SK-N-SH treated with all-trans-retinoic acid at 6 μM for 48 hours (cell line): Measurements from ENCODE around the gene COMMD8.

Experiments
- ATAC-seq: fragments of 200-7000 bp; cut with Tn5 transposase; 3 replicates; pipeline ENCODE4 v1.9.1; 2020; ENCODE audit warnings: mild to moderate bottlenecking, moderate library complexity
- ARNTL ChIP-seq: fragments of 450-650 bp; formaldehyde crosslinking; IDR thresholded peaks from 2 replicates; pipeline ENCODE4 v1.5.0; 2020; ENCODE audit warnings: low read depth, mild to moderate bottlenecking, moderate library complexity, borderline replicate concordance
- CREB5 ChIP-seq: fragments of 250-450 bp; sonication (Bioruptor Pico); IDR thresholded peaks from 2 replicates; pipeline ENCODE4 v1.5.1; 2020; ENCODE audit warnings: low read depth, mild to moderate bottlenecking, moderate library complexity
- CSDC2 ChIP-seq: fragments of 250-450 bp; sonication (Bioruptor Pico); IDR thresholded peaks from 2 replicates; pipeline ENCODE4 v1.5.0; 2020; ENCODE audit warnings: mild to moderate bottlenecking, moderate library complexity
- CSRNP3 ChIP-seq: fragments of 250-450 bp; sonication (Bioruptor Pico); IDR thresholded peaks from 2 replicates; pipeline ENCODE4 v1.5.1; 2021; ENCODE audit warnings: mild to moderate bottlenecking, moderate library complexity
- ESRRG ChIP-seq: fragments of 250-450 bp; sonication (Bioruptor Pico); IDR thresholded peaks from 2 replicates; pipeline ENCODE4 v1.6.1; 2021; ENCODE audit warnings: mild to moderate bottlenecking
- GLIS3 ChIP-seq: fragments of 250-450 bp; sonication (Bioruptor Pico); IDR thresholded peaks from 2 replicates; pipeline ENCODE4 v1.5.0; 2020; ENCODE audit warnings: mild to moderate bottlenecking, moderate library complexity
- ISL1 ChIP-seq: fragments of 250-450 bp; sonication (Bioruptor Pico); IDR thresholded peaks from 2 replicates; pipeline ENCODE4 v2.1.2; 2022; ENCODE audit warnings: mild to moderate bottlenecking, moderate library complexity
- OSR1 ChIP-seq: fragments of 250-450 bp; sonication (Bioruptor Pico); IDR thresholded peaks from 2 replicates; pipeline ENCODE4 v1.8.0; 2022; ENCODE audit warnings: moderate library complexity, mild to moderate bottlenecking, inconsistent platforms
- PATZ1 ChIP-seq: fragments of 250-450 bp; sonication (Bioruptor Pico); IDR thresholded peaks from 2 replicates; pipeline ENCODE4 v1.8.0; 2020; ENCODE audit warnings: mild to moderate bottlenecking, moderate library complexity, borderline replicate concordance
- POU6F1 ChIP-seq: fragments of 250-450 bp; sonication (Bioruptor Pico); IDR thresholded peaks from 2 replicates; pipeline ENCODE4 v1.8.0; 2021; ENCODE audit warnings: low read depth, mild to moderate bottlenecking, moderate library complexity, borderline replicate concordance
- RARB ChIP-seq: fragments of 250-450 bp; sonication (Bioruptor Pico); IDR thresholded peaks from 2 replicates; pipeline ENCODE4 v1.8.0; 2021; ENCODE audit warnings: mild to moderate bottlenecking, moderate library complexity
- TSHZ2 ChIP-seq: fragments of 250-450 bp; sonication (Bioruptor Pico); IDR thresholded peaks from 2 replicates; pipeline ENCODE4 v1.5.0; 2020; ENCODE audit warnings: mild to moderate bottlenecking, moderate library complexity
- ZFP30 ChIP-seq: fragments of 450-650 bp; formaldehyde crosslinking; IDR thresholded peaks from 2 replicates; pipeline ENCODE4 v1.5.0; 2022; ENCODE audit warnings: mild to moderate bottlenecking, moderate library complexity
- ZNF565 ChIP-seq: fragments of 450-650 bp; formaldehyde crosslinking; conservative IDR thresholded peaks from 2 replicates; pipeline ENCODE4 v1.5.0; 2020; ENCODE audit warnings: low read depth, mild to moderate bottlenecking, moderate library complexity
- ZNF70 ChIP-seq: fragments of 450-650 bp; formaldehyde crosslinking; IDR thresholded peaks from 2 replicates; pipeline ENCODE4 v1.5.0; 2020; ENCODE audit warnings: mild to moderate bottlenecking, moderate library complexity
- ZNF8 ChIP-seq: fragments of 450-650 bp; formaldehyde crosslinking; IDR thresholded peaks from 2 replicates; pipeline ENCODE4 v1.5.0; 2020; ENCODE audit warnings: mild to moderate bottlenecking, moderate library complexity

The COMMD8 gene

GRCh38 chr4:47419296-47419695 is 44.2 kb downstream of the COMMD8 start:
- ATAC-seq = no peak
- no peak for TF ChIP-seq OSR1 (CRISPR knock-in tag)
- TF ChIP-seq GLIS3 (CRISPR knock-in tag) = no peak
- TF ChIP-seq ZNF8 (CRISPR knock-in tag) = no peak
- TF ChIP-seq CSRNP3 (CRISPR knock-in tag) = no peak
- TF ChIP-seq RARB = no peak
- TF ChIP-seq ZFP30 (CRISPR knock-in tag) = no peak
- TF ChIP-seq ZNF70 (CRISPR knock-in tag) = no peak
- no peak for TF ChIP-seq ARNTL (CRISPR knock-in tag)
- TF ChIP-seq ESRRG (CRISPR knock-in tag) = no peak
- TF ChIP-seq TSHZ2 (CRISPR knock-in tag) = no peak
- no peak for TF ChIP-seq POU6F1

- ATAC-seq = no peak
- no peak for TF ChIP-seq ZNF565
- TF ChIP-seq ESRRG (CRISPR knock-in tag) = no peak
- TF ChIP-seq PATZ1 (CRISPR knock-in tag) = no peak
- TF ChIP-seq POU6F1 = no peak
- TF ChIP-seq, all 23 proteins: peak for 0
These were observed 45.4 kb downstream of the COMMD8 start for GRCh38 chr4:47418147-47418546.

GRCh38 chr4:47415719-47416118 is 47.8 kb downstream of the COMMD8 start:
- TF ChIP-seq POU6F1 = no peak
- TF ChIP-seq TSHZ2 (CRISPR knock-in tag) = no peak
- no peak for TF ChIP-seq CSRNP3 (CRISPR knock-in tag)
- TF ChIP-seq CSDC2 = no peak
- TF ChIP-seq ZNF70 (CRISPR knock-in tag) = no peak
- no peak for TF ChIP-seq CREB5
- no peak for TF ChIP-seq ISL1 (CRISPR knock-in tag)
- no peak for TF ChIP-seq ZNF565
- no peak for ATAC-seq
